ENCODE measurements around the gene HOXA11.

The HOXA11 gene

DNA sequence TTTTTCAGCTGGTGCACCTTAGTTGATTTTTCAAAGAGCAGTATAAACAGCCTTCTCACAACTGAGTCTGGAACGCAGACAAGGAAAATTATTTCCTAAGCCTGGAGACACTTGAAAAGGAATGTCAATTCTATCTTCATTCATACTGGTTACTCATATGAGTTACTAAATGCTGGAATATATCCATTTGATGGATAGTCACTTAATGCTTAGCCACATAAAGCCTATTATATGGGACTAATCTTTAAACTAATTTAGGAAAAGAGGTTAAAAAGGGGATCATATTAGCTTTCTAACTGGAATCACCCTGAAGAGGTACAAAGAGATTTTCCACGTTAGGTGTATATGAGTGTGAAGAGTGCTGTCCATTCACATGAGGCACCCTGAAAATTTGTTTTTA, 52.8 kb downstream of the HOXA11 start:
- no peak for DNase-seq (ENCODE audit: low read depth)

DNA sequence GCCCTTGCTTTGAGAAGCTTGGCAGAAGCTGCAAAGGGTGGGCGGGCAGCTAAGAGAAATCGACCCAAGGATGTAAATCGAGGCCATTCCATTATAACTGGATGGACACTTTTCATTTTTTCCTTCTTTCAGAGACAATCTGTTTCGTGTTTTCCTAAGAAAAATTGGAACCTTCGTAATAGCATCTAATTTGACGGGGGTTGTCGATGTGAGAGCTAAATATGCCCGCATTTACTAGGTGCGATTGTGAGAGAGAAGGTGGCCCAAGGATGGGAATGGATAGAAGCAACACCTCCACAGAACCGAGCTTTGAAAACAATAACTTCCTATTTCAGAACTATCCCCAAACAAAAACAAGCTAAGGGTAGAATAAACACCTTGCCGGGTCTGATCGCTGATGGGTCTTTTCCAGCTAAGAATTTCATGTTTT, 53.6 kb downstream of the HOXA11 start:
- no peak for DNase-seq (ENCODE audit: low read depth)

All from activated T-cell treated with anti-CD3 and anti-CD28 coated beads for 1 hour (primary cell).